ENCODE measurements around the gene GRID2. TPM values are rescaled to one million over a fixed set of nuclear protein-coding genes. Genes with fewer than 3 reads are reported as not detected.

The GRID2 gene
- total RNA-seq, 1 donor from 2014 or later = not detected

DNA sequence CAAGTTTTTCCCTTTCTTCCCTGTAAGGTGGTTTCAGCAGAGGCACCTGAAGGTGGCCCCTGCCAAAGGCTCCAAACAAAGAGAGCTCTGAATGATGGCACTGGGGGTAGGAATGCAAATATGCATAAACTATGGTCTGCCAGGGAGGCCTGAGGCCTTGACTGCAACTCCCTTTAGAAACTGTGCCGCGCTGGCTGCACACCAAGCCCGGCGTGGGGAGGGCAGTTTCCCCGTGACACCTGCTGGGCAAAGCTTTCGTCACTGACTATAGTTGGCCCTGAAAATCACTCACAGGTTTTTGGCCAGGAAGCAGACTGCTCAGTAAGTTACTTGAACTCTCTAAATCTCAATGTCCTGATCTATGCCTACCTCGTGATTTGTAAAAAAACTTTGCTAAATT, 1427.0 kb downstream of the GRID2 start:
- Mint-ChIP-seq H3K4me3 (ENCODE audit: low read depth) (no peak overlapping the region), H3K36me3 (ENCODE audit: low read depth) (no peaks in the 10 kb centered on the region), H3K27ac (no peak overlapping the region), H3K9me3 (no peaks in the 10 kb centered on the region), H3K27me3 (ENCODE audit: low read depth) (no peaks in the 10 kb centered on the region), H3K4me1 (ENCODE audit: low read depth) (no peaks in the 10 kb centered on the region)
- intact Hi-C loops (cut with micrococcal nuclease) = no loop called here
- DNase-seq (ENCODE audit: low spot score) = no peak

DNA sequence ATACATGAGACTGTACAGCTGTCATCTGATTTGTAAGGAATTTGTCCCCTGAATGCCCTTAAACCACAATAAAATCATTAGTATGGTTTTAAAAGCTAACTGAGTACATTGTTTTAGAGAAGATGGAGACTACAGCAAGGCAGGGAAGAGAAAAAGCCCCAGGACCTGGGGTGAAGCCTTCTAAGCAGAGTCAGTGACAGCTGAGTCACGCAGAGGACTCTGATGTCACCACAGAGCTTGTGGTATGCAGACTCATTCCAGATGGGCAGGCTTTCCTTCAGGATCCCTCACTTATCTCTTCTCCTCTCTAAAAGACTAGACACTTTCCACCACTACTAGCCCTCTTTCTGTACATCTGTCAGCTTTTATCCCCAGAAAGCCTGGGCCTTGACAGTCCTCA, 1427.7 kb downstream of the GRID2 start:
- no peak for DNase-seq (ENCODE audit: low spot score)
- Mint-ChIP-seq H3K4me1 (ENCODE audit: low read depth) (no peaks in the 10 kb centered on the region), H3K27me3 (ENCODE audit: low read depth) (no peaks in the 10 kb centered on the region), H3K27ac (no peak overlapping the region), H3K4me3 (ENCODE audit: low read depth) (no peak overlapping the region), H3K36me3 (ENCODE audit: low read depth) (no peaks in the 10 kb centered on the region), H3K9me3 (no peaks in the 10 kb centered on the region)
- intact Hi-C loops (cut with micrococcal nuclease) = no loop called here

GRCh38 chr4:93732509-93732908, 1428.7 kb downstream of the GRID2 start:
- no peaks in the 10 kb centered on the region for H3K9me3 Mint-ChIP-seq
- H3K4me1 Mint-ChIP-seq (ENCODE audit: low read depth) = no peaks in the 10 kb centered on the region
- no peaks in the 10 kb centered on the region for H3K36me3 Mint-ChIP-seq (ENCODE audit: low read depth)
- H3K4me3 Mint-ChIP-seq (ENCODE audit: low read depth) = no peak overlapping the region
- DNase-seq (ENCODE audit: low spot score) = no peak
- no peaks in the 10 kb centered on the region for H3K27me3 Mint-ChIP-seq (ENCODE audit: low read depth)
- intact Hi-C loops (cut with micrococcal nuclease) = no loop called here
- H3K27ac Mint-ChIP-seq = no peak overlapping the region

DNA sequence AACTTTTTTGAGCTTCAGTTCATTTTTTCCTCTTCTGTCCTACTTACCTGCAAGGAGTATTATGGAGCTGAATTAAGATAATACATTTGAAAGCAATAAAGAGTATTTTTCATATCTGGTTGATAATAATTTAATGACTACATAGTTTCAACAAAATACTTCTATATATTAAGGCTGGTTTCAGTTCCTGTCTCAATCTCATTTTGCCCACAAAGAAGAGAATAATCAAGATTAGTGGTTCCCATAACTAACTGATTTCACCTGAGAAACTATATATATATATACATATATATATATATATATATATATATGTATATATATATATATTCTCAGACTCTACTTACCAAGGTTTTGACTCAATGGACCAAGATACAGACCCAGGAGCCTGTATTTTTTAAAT, 1437.1 kb downstream of the GRID2 start:
- no peaks in the 10 kb centered on the region for H3K36me3 Mint-ChIP-seq (ENCODE audit: low read depth)
- no peak overlapping the region for H3K4me3 Mint-ChIP-seq (ENCODE audit: low read depth)
- no peaks in the 10 kb centered on the region for H3K4me1 Mint-ChIP-seq (ENCODE audit: low read depth)
- no peaks in the 10 kb centered on the region for H3K27me3 Mint-ChIP-seq (ENCODE audit: low read depth)
- H3K9me3 Mint-ChIP-seq = no peaks in the 10 kb centered on the region
- H3K27ac Mint-ChIP-seq = no peak overlapping the region
- DNase-seq (ENCODE audit: low spot score) = no peak
- intact Hi-C loops (cut with micrococcal nuclease) = no loop called here

GRCh38 chr4:93743022-93743421, 1439.3 kb downstream of the GRID2 start:
- intact Hi-C loops (cut with micrococcal nuclease) = no loop called here
- Mint-ChIP-seq H3K27ac (no peak overlapping the region), H3K4me3 (ENCODE audit: low read depth) (no peak overlapping the region), H3K9me3 (no peaks in the 10 kb centered on the region), H3K4me1 (ENCODE audit: low read depth) (no peaks in the 10 kb centered on the region), H3K27me3 (ENCODE audit: low read depth) (no peaks in the 10 kb centered on the region), H3K36me3 (ENCODE audit: low read depth) (no peaks in the 10 kb centered on the region)
- no peak for DNase-seq (ENCODE audit: low spot score)

- Mint-ChIP-seq H3K4me1 (ENCODE audit: low read depth) (no peaks in the 10 kb centered on the region), H3K36me3 (ENCODE audit: low read depth) (no peaks in the 10 kb centered on the region), H3K9me3 (no peaks in the 10 kb centered on the region), H3K27ac (no peak overlapping the region), H3K4me3 (ENCODE audit: low read depth) (no peak overlapping the region), H3K27me3 (ENCODE audit: low read depth) (no peaks in the 10 kb centered on the region)
- DNase-seq (ENCODE audit: low spot score) = no peak
- intact Hi-C loops (cut with micrococcal nuclease) = no loop called here
Measured at GRCh38 chr4:93743635-93744034, 1439.9 kb downstream of the GRID2 start.

- Mint-ChIP-seq H3K36me3 (ENCODE audit: low read depth) (no peaks in the 10 kb centered on the region), H3K27ac (no peak overlapping the region), H3K9me3 (no peaks in the 10 kb centered on the region)
Measured at GRCh38 chr4:93744961-93745360, 1441.2 kb downstream of the GRID2 start.

DNA sequence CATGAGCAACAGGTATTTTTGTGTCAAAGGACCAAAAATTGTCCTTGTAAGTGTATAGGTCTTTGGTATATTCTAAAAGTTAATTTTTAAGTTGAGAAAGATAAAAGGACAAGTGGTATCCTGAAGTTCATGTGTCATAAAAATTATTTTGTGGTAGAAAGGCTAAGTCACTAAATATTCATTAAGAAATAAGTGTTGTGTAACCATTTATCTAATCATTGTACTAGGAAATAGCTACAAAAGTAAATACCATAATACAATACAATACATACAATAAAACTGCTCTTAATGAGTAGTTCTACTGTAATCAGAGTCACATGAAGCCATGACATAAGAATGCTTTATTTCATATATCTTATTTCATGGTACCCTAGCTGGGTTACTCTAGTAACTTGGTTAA, 1442.3 kb downstream of the GRID2 start:
- H3K9me3 Mint-ChIP-seq = no peaks in the 10 kb centered on the region
- no peaks in the 10 kb centered on the region for H3K36me3 Mint-ChIP-seq (ENCODE audit: low read depth)
- DNase-seq (ENCODE audit: low spot score) = no peak
- no peaks in the 10 kb centered on the region for H3K4me1 Mint-ChIP-seq (ENCODE audit: low read depth)
- H3K27ac Mint-ChIP-seq = no peak overlapping the region
- intact Hi-C loops (cut with micrococcal nuclease) = no loop called here
- H3K4me3 Mint-ChIP-seq (ENCODE audit: low read depth) = no peak overlapping the region
- no peaks in the 10 kb centered on the region for H3K27me3 Mint-ChIP-seq (ENCODE audit: low read depth)

More at GRCh38 chr4:93744961-93745360, 1441.2 kb downstream of the GRID2 start:
- no peak for DNase-seq (ENCODE audit: low spot score)
- Mint-ChIP-seq H3K27me3 (ENCODE audit: low read depth) (no peaks in the 10 kb centered on the region), H3K4me1 (ENCODE audit: low read depth) (no peaks in the 10 kb centered on the region), H3K4me3 (ENCODE audit: low read depth) (no peak overlapping the region)
- intact Hi-C loops (cut with micrococcal nuclease) = no loop called here

DNA sequence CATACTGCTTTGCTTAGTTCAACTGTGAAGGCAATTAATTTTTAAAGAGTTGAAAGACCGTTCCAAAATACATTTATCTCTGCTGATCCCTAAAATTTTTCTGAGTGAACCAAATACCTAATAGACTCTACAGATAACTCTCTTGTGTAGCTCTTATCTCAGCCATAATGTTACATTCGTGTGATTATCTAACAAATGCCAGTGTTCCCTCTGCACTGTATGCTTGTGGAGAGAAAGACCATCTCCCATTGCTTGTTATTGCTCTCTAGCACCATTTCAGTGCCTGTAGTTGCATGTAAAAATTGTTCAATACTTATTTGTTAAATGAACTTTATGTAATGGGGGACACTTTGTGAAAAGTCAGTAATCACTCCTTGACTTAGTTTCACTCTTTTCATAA, 1443.5 kb downstream of the GRID2 start:
- Mint-ChIP-seq H3K4me1 (ENCODE audit: low read depth) (no peaks in the 10 kb centered on the region), H3K27me3 (ENCODE audit: low read depth) (no peaks in the 10 kb centered on the region), H3K27ac (no peak overlapping the region), H3K36me3 (ENCODE audit: low read depth) (no peaks in the 10 kb centered on the region), H3K9me3 (no peaks in the 10 kb centered on the region), H3K4me3 (ENCODE audit: low read depth) (no peak overlapping the region)
- DNase-seq (ENCODE audit: low spot score) = no peak
- intact Hi-C loops (cut with micrococcal nuclease) = no loop called here

GRCh38 chr4:93748373-93749291, 1444.9 kb downstream of the GRID2 start:
- H3K4me1 Mint-ChIP-seq (ENCODE audit: low read depth) = no peaks in the 10 kb centered on the region
- H3K9me3 Mint-ChIP-seq = no peaks in the 10 kb centered on the region
- no peak overlapping the region for H3K27ac Mint-ChIP-seq
- no peaks in the 10 kb centered on the region for H3K27me3 Mint-ChIP-seq (ENCODE audit: low read depth)
- no peaks in the 10 kb centered on the region for H3K36me3 Mint-ChIP-seq (ENCODE audit: low read depth)
- no peak for DNase-seq (ENCODE audit: low spot score)
- intact Hi-C loops (cut with micrococcal nuclease) = no loop called here
- no peak overlapping the region for H3K4me3 Mint-ChIP-seq (ENCODE audit: low read depth)

GRCh38 chr4:93749292-93749761, 1445.6 kb downstream of the GRID2 start:
- DNase-seq (ENCODE audit: low spot score) = no peak
- no peaks in the 10 kb centered on the region for H3K36me3 Mint-ChIP-seq (ENCODE audit: low read depth)

GRCh38 chr4:93751411-93751810, 1447.6 kb downstream of the GRID2 start:
- no peaks in the 10 kb centered on the region for H3K4me1 Mint-ChIP-seq (ENCODE audit: low read depth)
- no peaks in the 10 kb centered on the region for H3K9me3 Mint-ChIP-seq
- no peaks in the 10 kb centered on the region for H3K27me3 Mint-ChIP-seq (ENCODE audit: low read depth)
- no peak overlapping the region for H3K4me3 Mint-ChIP-seq (ENCODE audit: low read depth)
- H3K27ac Mint-ChIP-seq = no peak overlapping the region
- no peak for DNase-seq (ENCODE audit: low spot score)
- intact Hi-C loops (cut with micrococcal nuclease) = no loop called here
- no peaks in the 10 kb centered on the region for H3K36me3 Mint-ChIP-seq (ENCODE audit: low read depth)

More at GRCh38 chr4:93749292-93749761, 1445.6 kb downstream of the GRID2 start:
- no peaks in the 10 kb centered on the region for H3K4me1 Mint-ChIP-seq (ENCODE audit: low read depth)
- H3K27me3 Mint-ChIP-seq (ENCODE audit: low read depth) = no peaks in the 10 kb centered on the region
- no peak overlapping the region for H3K27ac Mint-ChIP-seq
- H3K4me3 Mint-ChIP-seq (ENCODE audit: low read depth) = no peak overlapping the region
- intact Hi-C loops (cut with micrococcal nuclease) = no loop called here
- H3K9me3 Mint-ChIP-seq = no peaks in the 10 kb centered on the region

DNA sequence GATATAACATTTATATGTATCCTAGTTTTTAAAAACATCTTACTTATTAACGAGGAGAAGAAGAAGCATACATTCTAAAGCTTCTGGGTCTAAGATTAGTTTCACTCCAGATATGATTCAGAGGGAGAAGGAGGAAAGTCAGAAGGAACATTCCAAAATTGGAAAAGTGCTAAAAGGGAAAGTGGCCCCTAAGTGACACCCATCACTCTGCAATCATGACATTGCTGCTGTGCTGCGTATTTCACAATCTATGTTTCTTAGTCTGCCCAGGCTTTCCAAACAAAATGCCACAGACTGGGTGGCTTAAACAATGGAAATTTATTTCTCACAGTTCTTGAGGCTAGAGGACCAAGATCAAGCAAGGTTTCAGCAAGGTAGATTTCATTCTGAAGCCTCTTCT, 1452.3 kb downstream of the GRID2 start:
- H3K4me1 Mint-ChIP-seq (ENCODE audit: low read depth) = no peaks in the 10 kb centered on the region
- DNase-seq (ENCODE audit: low spot score) = no peak
- H3K9me3 Mint-ChIP-seq = no peaks in the 10 kb centered on the region
- no peak overlapping the region for H3K27ac Mint-ChIP-seq
- H3K27me3 Mint-ChIP-seq (ENCODE audit: low read depth) = no peaks in the 10 kb centered on the region
- intact Hi-C loops (cut with micrococcal nuclease) = no loop called here
- no peak overlapping the region for H3K4me3 Mint-ChIP-seq (ENCODE audit: low read depth)
- no peaks in the 10 kb centered on the region for H3K36me3 Mint-ChIP-seq (ENCODE audit: low read depth)

Measured in activated T-helper 2 cell treated with anti-CD3 and anti-CD28 coated beads, Interferon-gamma antibody, Interleukin-2, Interleukin-4, amounts not matched to agents 10 μg/mL and 5 μg/mL and 100 μg/mL, durations not matched to agents 14 hours and 24 hours and 36 hours (primary cell).